Cardiac muscle cell (in vitro differentiated cells and primary cell): Measurements from ENCODE around the gene POLDIP3. TPM values are rescaled to one million over a fixed set of nuclear protein-coding genes. Genes with fewer than 3 reads are reported as not detected.
"Not testable (repeated sequence)": the region's sequence is repeated elsewhere in the genome, so short reads cannot be mapped to it uniquely, and the experiment has no call there.

Experiments
- DNase-seq, 2 donors: peaks; one replicate each; pipeline versions ENCODE4 v3.0.0 to v3.0.0-alpha.2; 2010 to 2017; ENCODE audit warnings: low read depth in 1 of 2, low spot score in 1 of 2
- H3K27ac ChIP-seq: fragments of 200-600 bp; sonication (generic); 2 replicates; pipeline ENCODE4 v1.5.1; 2016
- H3K27me3 ChIP-seq: fragments of 200-600 bp; sonication (generic); 2 replicates; pipeline ENCODE4 v1.6.0; 2016; ENCODE audit warnings: control low read depth
- H3K36me3 ChIP-seq: fragments of 200-600 bp; sonication (generic); 2 replicates; pipeline ENCODE4 v1.5.1; 2016; ENCODE audit warnings: control low read depth
- H3K4me1 ChIP-seq: fragments of 200-600 bp; sonication (generic); 2 replicates; pipeline ENCODE4 v1.8.1; 2017; ENCODE audit warnings: low read depth, mild to moderate bottlenecking, mixed run types
- H3K4me3 ChIP-seq: fragments of 200-600 bp; sonication (generic); 2 replicates; pipeline ENCODE4 v1.5.1; 2016; ENCODE audit warnings: mild to moderate bottlenecking
- H3K9me3 ChIP-seq: fragments of 200-600 bp; sonication (generic); 2 replicates; pipeline ENCODE4 v1.5.1; 2017; ENCODE audit warnings: low read depth, mild to moderate bottlenecking, control low read depth
- polyA plus RNA-seq: library from polyadenylated mRNA; unstranded; fragments of >200 nt; fragmentation: Nextera tagmentation; extraction: Ambion mirVana; gene quantifications from 2 replicates; pipeline ENCODE4 v1.2.1, GENCODE V29; 2016
- total RNA-seq: library from RNA; depleted of rRNA; stranded (reverse); fragments of >200 nt; gene quantifications from 2 replicates; pipeline ENCODE4 v1.2.3, GENCODE V29; 2016
- TF ChIP-seq, protein P1 (sequence below): IDR thresholded peaks from 2 replicates; pipeline ENCODE4 v1.5.1; 2012; ENCODE audit warnings: low read depth, mild to moderate bottlenecking, low read length

POLDIP3 gene
- total and polyA plus RNA-seq, 2 experiments from 2014 or later = 58.8 to 63.1 TPM

GRCh38 chr22:42547562-42547961, 67.1 kb downstream of the POLDIP3 start:
- Histone ChIP-seq H3K27ac (no peak overlapping the region), H3K36me3 (no peaks in the 10 kb centered on the region), H3K4me1 (peaks cover 6% of the 10 kb centered on the region), H3K9me3 (no peaks in the 10 kb centered on the region), H3K4me3 (no peak overlapping the region), H3K27me3 (no peaks in the 10 kb centered on the region)
- DNase-seq = no peak
- TF ChIP-seq, protein P1, sequence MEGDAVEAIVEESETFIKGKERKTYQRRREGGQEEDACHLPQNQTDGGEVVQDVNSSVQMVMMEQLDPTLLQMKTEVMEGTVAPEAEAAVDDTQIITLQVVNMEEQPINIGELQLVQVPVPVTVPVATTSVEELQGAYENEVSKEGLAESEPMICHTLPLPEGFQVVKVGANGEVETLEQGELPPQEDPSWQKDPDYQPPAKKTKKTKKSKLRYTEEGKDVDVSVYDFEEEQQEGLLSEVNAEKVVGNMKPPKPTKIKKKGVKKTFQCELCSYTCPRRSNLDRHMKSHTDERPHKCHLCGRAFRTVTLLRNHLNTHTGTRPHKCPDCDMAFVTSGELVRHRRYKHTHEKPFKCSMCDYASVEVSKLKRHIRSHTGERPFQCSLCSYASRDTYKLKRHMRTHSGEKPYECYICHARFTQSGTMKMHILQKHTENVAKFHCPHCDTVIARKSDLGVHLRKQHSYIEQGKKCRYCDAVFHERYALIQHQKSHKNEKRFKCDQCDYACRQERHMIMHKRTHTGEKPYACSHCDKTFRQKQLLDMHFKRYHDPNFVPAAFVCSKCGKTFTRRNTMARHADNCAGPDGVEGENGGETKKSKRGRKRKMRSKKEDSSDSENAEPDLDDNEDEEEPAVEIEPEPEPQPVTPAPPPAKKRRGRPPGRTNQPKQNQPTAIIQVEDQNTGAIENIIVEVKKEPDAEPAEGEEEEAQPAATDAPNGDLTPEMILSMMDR = no peak

GRCh38 chr22:42544686-42545085, 70.0 kb downstream of the POLDIP3 start:
- H3K4me1 ChIP-seq = peaks cover 6% of the 10 kb centered on the region
- no peaks in the 10 kb centered on the region for H3K36me3 ChIP-seq
- H3K27ac ChIP-seq = no peak overlapping the region
- H3K4me3 ChIP-seq = no peak overlapping the region
- DNase-seq = peak in 1 of 2 donors; percentile 85
- no peaks in the 10 kb centered on the region for H3K27me3 ChIP-seq
- TF ChIP-seq, protein P1 = no peak
- no peaks in the 10 kb centered on the region for H3K9me3 ChIP-seq

DNA sequence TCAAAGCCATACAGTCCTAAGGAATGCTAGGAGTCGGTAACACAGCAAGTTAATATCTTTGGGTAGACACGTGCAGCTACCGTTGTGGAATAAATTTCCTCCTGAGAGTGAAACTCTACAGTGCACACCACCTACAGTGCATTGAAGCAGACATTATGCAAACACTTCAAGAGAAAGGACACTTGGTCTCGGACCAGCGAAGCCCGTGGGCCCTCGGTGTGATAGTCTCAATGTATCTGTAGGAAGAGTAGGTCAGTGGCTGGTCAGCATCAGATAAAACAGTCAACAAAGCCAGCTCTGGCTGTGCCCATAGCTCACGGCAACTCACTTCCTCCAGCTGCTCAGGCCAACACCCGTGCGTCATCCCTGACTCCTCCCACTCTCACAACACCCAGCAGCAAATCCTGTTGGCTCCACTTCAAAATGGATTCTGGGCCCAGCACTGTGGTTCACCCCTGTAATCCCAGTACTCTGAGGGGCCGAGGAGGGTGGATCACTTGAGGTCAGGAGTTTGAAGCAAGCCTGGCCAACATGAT, 75.4 kb downstream of the POLDIP3 start:
- H3K36me3 ChIP-seq, H3K4me3 ChIP-seq, H3K27ac ChIP-seq, H3K4me1 ChIP-seq, DNase-seq, H3K27me3 ChIP-seq, H3K9me3 ChIP-seq: not testable (repeated sequence)

DNA sequence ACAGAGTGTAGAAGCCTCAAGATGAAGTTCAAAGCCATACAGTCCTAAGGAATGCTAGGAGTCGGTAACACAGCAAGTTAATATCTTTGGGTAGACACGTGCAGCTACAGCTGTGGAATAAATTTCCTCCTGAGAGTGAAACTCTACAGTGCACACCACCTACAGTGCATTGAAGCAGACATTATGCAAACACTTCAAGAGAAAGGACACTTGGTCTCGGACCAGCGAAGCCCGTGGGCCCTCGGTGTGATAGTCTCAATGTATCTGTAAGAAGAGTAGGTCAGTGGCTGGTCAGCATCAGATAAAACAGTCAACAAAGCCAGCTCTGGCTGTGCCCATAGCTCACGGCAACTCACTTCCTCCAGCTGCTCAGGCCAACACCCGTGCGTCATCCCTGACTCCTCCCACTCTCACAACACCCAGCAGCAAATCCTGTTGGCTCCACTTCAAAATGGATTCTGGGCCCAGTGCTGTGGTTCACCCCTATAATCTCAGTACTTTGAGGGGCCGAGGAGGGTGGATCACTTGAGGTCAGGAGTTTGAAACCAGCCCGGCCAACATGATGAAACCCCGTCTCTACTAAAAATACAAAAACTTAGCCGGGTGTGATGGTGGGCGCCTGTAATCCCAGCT, 77.4 kb downstream of the POLDIP3 start:
- not testable (repeated sequence) for H3K27ac ChIP-seq, H3K9me3 ChIP-seq, H3K27me3 ChIP-seq, H3K36me3 ChIP-seq, H3K4me1 ChIP-seq, H3K4me3 ChIP-seq
- peak in 1 of 2 donors; percentile 27 for DNase-seq

DNA sequence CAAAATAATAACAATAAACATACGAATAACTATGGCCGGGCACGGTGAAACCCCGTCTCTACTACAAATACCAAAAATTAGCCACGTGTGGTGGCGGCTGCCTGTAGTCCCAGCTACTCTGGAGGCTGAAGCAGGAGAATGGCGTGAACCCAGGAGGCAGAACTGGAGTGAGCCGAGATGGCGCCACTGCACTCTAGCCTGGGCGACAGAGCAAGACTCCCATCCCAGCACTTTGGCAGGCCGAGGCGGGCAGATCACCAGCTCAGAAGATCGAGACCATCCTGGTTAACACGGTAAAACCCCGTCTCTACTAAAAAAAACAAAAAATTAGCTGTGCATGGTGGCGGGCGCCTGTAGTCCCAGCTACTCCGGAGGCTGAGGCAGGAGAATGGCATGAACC, 78.0 kb downstream of the POLDIP3 start:
- H3K4me1 ChIP-seq, H3K27me3 ChIP-seq, DNase-seq, H3K27ac ChIP-seq, H3K4me3 ChIP-seq, H3K9me3 ChIP-seq, H3K36me3 ChIP-seq: not testable (repeated sequence)

DNA sequence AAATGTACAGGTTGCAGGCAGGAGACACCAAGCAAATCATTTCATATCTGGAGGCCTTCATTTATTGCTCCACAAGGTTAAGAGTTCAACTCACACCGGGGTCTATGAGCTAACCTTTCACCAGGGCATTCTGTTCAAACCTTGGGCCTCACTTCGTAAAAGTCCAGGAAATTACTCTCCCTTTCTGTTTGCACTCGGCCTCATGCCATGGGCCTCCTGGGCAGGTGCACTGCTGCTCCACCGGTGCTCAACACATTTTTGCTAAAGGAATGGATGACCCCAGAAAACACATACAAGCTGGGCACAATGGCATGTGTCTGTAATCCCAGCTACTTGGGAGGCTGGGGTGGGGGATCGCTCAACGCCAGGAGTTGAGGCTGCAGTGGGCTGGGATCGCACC, 78.5 kb downstream of the POLDIP3 start:
- no peaks in the 10 kb centered on the region for H3K4me1 ChIP-seq
- H3K27me3 ChIP-seq = no peaks in the 10 kb centered on the region
- no peak overlapping the region for H3K27ac ChIP-seq
- no peaks in the 10 kb centered on the region for H3K36me3 ChIP-seq
- DNase-seq = no peak
- H3K4me3 ChIP-seq = no peak overlapping the region
- TF ChIP-seq, protein P1 = no peak
- H3K9me3 ChIP-seq = no peaks in the 10 kb centered on the region

GRCh38 chr22:42535082-42535731, 79.5 kb downstream of the POLDIP3 start:
- not testable (repeated sequence) for H3K9me3 ChIP-seq, H3K36me3 ChIP-seq, H3K4me3 ChIP-seq, DNase-seq, H3K27ac ChIP-seq, H3K4me1 ChIP-seq, H3K27me3 ChIP-seq

Other genes starting within 250 kb of the POLDIP3 start
- 0.67 and 2.1 TPM in 2 replicates for gene NFAM1, start 182.5 kb downstream of the POLDIP3 start, total RNA-seq
- gene NFAM1, start 182.5 kb downstream of the POLDIP3 start, polyA plus RNA-seq = 0.97 and 1.9 TPM in 2 replicates
- gene RRP7A, start 95.1 kb downstream of the POLDIP3 start, total RNA-seq = 31.0 and 39.6 TPM in 2 replicates
- 43.7 and 59.4 TPM in 2 replicates for gene RRP7A, start 95.1 kb downstream of the POLDIP3 start, polyA plus RNA-seq
- 3.4 and 5.2 TPM in 2 replicates for gene SERHL2, start 60.9 kb downstream of the POLDIP3 start, total RNA-seq
- 2.7 and 10.8 TPM in 2 replicates for gene SERHL2, start 60.9 kb downstream of the POLDIP3 start, polyA plus RNA-seq
- gene ATP5MGL, start 25.7 kb upstream of the POLDIP3 start, total RNA-seq = 0.39 TPM in 1 of 2 replicates, not detected in the other
- 0.30 and 0.71 TPM in 2 replicates for gene ATP5MGL, start 25.7 kb upstream of the POLDIP3 start, polyA plus RNA-seq
- gene CYB5R3, start 34.5 kb upstream of the POLDIP3 start, total RNA-seq = 180 and 189 TPM in 2 replicates
- 357 and 366 TPM in 2 replicates for gene CYB5R3, start 34.5 kb upstream of the POLDIP3 start, polyA plus RNA-seq
- 17.7 and 26.1 TPM in 2 replicates for gene A4GALT, start 106.0 kb upstream of the POLDIP3 start, total RNA-seq
- 15.1 and 20.2 TPM in 2 replicates for gene A4GALT, start 106.0 kb upstream of the POLDIP3 start, polyA plus RNA-seq
- gene ARFGAP3, start 242.4 kb upstream of the POLDIP3 start, total RNA-seq = 26.3 and 30.1 TPM in 2 replicates
- 38.2 and 48.6 TPM in 2 replicates for gene ARFGAP3, start 242.4 kb upstream of the POLDIP3 start, polyA plus RNA-seq